Ramos (cell line): Measurements from ENCODE around the gene SFSWAP.
"Not testable (repeated sequence)": the region's sequence is repeated elsewhere in the genome, so short reads cannot be mapped to it uniquely, and the experiment has no call there.

Source experiments
- in situ Hi-C: fragments of 300-500 bp; cut with MboI; formaldehyde crosslinking; loops from one replicate; pipeline ENCODE4 v1.14.3; 2022; ENCODE audit warnings: low sequenced_read_pairs; ENCODE audit not compliant: unreplicated experiment

SFSWAP gene

GRCh38 chr12:131800594-131801135, 89.8 kb downstream of the SFSWAP start:
- in situ Hi-C loops = no loop called here

- in situ Hi-C loops = no loop called here
These were observed 90.5 kb downstream of the SFSWAP start for GRCh38 chr12:131801254-131801866.

- in situ Hi-C loops = no loop called here
These were observed 93.2 kb downstream of the SFSWAP start for GRCh38 chr12:131803961-131804521.

GRCh38 chr12:131805421-131805820, 94.5 kb downstream of the SFSWAP start:
- in situ Hi-C loops = no loop called here

GRCh38 chr12:131806674-131807073, 95.8 kb downstream of the SFSWAP start:
- in situ Hi-C loops = no loop called here

GRCh38 chr12:131808744-131809371, 98.0 kb downstream of the SFSWAP start:
- in situ Hi-C loops = no loop called here

GRCh38 chr12:131809476-131810254, 98.8 kb downstream of the SFSWAP start:
- in situ Hi-C loops = not testable (repeated sequence)

- in situ Hi-C loops = no loop called here
These were observed 99.8 kb downstream of the SFSWAP start for GRCh38 chr12:131810726-131811125.

GRCh38 chr12:131815131-131815530, 104.2 kb downstream of the SFSWAP start:
- in situ Hi-C loops = no loop called here

GRCh38 chr12:131816495-131816894, 105.6 kb downstream of the SFSWAP start:
- in situ Hi-C loops = no loop called here

- in situ Hi-C loops = no loop called here
These were observed 106.4 kb downstream of the SFSWAP start for GRCh38 chr12:131817241-131817640.

GRCh38 chr12:131818821-131819585, 108.1 kb downstream of the SFSWAP start:
- in situ Hi-C loops = no loop called here

GRCh38 chr12:131824450-131824849, 113.6 kb downstream of the SFSWAP start:
- in situ Hi-C loops = no loop called here

- in situ Hi-C loops = no loop called here
These were observed 114.4 kb downstream of the SFSWAP start for GRCh38 chr12:131825146-131825892.

- in situ Hi-C loops = no loop called here
These were observed 115.4 kb downstream of the SFSWAP start for GRCh38 chr12:131826097-131826928.

- in situ Hi-C loops = no loop called here
These were observed 117.2 kb downstream of the SFSWAP start, which contains the start of gene MMP17 for GRCh38 chr12:131827961-131828534. Gene MMP17, plus strand, starts transcription at chr12:131828393. Its CDS starts 102 bp downstream, at chr12:131828495.

- in situ Hi-C loops = no loop called here
These were observed 117.9 kb downstream of the SFSWAP start for GRCh38 chr12:131828671-131829355.
